ENCODE data around the gene USH2A.
A peak's percentile ranks its signal among the peaks of the same experiment; 100 is the strongest.

DNA sequence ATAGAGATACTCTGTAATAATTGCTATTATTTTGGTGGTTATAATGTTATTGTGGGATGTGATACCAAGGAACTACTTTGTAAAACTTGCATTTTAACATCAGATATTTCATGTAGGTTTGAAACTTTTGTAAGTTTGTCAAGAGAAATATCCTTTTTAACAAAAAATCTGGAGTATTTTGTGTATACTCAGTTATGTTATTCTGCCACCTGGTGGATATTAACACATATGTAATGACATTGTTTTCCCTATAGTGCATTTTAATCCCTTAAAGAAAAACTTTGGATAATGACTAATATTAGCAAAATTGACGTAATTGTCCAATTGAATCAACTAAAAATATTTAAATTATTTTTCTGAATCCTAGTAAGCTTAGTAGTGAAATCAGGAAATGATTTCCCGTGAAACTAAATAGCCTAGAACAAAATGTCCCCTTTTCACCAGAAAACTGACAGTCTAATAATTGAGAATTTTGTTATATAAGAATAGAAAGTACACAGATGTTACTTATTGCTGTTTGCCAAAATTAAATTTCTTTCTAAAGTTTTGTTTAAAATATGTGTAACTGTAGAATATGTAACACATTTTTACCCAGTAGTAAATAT lies 816.6 kb downstream of the USH2A start:
- TF ChIP-seq POLR2A (IDR thresholded peaks at IDR 0.05), result no peak
- TF ChIP-seq, protein P1, sequence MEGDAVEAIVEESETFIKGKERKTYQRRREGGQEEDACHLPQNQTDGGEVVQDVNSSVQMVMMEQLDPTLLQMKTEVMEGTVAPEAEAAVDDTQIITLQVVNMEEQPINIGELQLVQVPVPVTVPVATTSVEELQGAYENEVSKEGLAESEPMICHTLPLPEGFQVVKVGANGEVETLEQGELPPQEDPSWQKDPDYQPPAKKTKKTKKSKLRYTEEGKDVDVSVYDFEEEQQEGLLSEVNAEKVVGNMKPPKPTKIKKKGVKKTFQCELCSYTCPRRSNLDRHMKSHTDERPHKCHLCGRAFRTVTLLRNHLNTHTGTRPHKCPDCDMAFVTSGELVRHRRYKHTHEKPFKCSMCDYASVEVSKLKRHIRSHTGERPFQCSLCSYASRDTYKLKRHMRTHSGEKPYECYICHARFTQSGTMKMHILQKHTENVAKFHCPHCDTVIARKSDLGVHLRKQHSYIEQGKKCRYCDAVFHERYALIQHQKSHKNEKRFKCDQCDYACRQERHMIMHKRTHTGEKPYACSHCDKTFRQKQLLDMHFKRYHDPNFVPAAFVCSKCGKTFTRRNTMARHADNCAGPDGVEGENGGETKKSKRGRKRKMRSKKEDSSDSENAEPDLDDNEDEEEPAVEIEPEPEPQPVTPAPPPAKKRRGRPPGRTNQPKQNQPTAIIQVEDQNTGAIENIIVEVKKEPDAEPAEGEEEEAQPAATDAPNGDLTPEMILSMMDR (IDR thresholded peaks at IDR 0.05), result peak; percentile 30 to 63 (median 46)
